ENCODE data around the gene SLC39A11. TPM values are rescaled to one million over a fixed set of nuclear protein-coding genes. Genes with fewer than 3 reads are reported as not detected.
A peak's percentile ranks its signal among the peaks of the same experiment; 100 is the strongest.

Gene SLC39A11
- total RNA-seq, 2 experiments from 2014 or later, result 17.0 to 17.3 TPM

GRCh38 chr17:73126716-73127473 lies 34.4 kb upstream of the SLC39A11 start:
- Mint-ChIP-seq H3K27me3 (no peaks in the 10 kb centered on the region), H3K36me3 (ENCODE audit: low read depth) (no peaks in the 10 kb centered on the region), H3K9me3 (no peaks in the 10 kb centered on the region), H3K4me3 (no peak overlapping the region), H3K4me1 (no peaks in the 10 kb centered on the region), H3K27ac (no peak overlapping the region)
- DNase-seq, result no peak
- ChIA-PET CTCF (interaction anchor here (0.7 to 1.1 kb wide), 2 partner anchors 13 to 30 kb away, joined by 3 read pairs; no protein-coding TSS in a partner anchor), POLR2A (no interaction called here)

GRCh38 chr17:73123606-73124320 lies 31.3 kb upstream of the SLC39A11 start:
- no peaks in the 10 kb centered on the region for H3K9me3 Mint-ChIP-seq
- no peak for DNase-seq
- no peaks in the 10 kb centered on the region for H3K36me3 Mint-ChIP-seq (ENCODE audit: low read depth)
- ChIA-PET CTCF (no interaction called here), POLR2A (no interaction called here)
- H3K27ac Mint-ChIP-seq, result no peak overlapping the region
- no peaks in the 10 kb centered on the region for H3K27me3 Mint-ChIP-seq
- no peak overlapping the region for H3K4me3 Mint-ChIP-seq
- H3K4me1 Mint-ChIP-seq, result no peaks in the 10 kb centered on the region

- ChIA-PET POLR2A (no interaction called here), CTCF (no interaction called here)
- no peaks in the 10 kb centered on the region for H3K27me3 Mint-ChIP-seq
- H3K27ac Mint-ChIP-seq, result no peak overlapping the region
- DNase-seq, result no peak
- H3K4me1 Mint-ChIP-seq, result no peaks in the 10 kb centered on the region
- H3K4me3 Mint-ChIP-seq, result no peak overlapping the region
- H3K36me3 Mint-ChIP-seq (ENCODE audit: low read depth), result no peaks in the 10 kb centered on the region
- no peaks in the 10 kb centered on the region for H3K9me3 Mint-ChIP-seq
Observed at GRCh38 chr17:73122953-73123605, 30.6 kb upstream of the SLC39A11 start.

GRCh38 chr17:73121506-73121905 lies 29.0 kb upstream of the SLC39A11 start:
- Mint-ChIP-seq H3K4me3 (no peak overlapping the region), H3K27ac (no peak overlapping the region), H3K9me3 (no peaks in the 10 kb centered on the region), H3K27me3 (no peaks in the 10 kb centered on the region), H3K36me3 (ENCODE audit: low read depth) (no peaks in the 10 kb centered on the region), H3K4me1 (no peaks in the 10 kb centered on the region)
- ChIA-PET POLR2A (no interaction called here), CTCF (no interaction called here)
- no peak for DNase-seq

- CTCF ChIA-PET, result no interaction called here
- Mint-ChIP-seq H3K4me1 (no peaks in the 10 kb centered on the region), H3K4me3 (no peak overlapping the region), H3K9me3 (no peaks in the 10 kb centered on the region), H3K27ac (no peak overlapping the region), H3K27me3 (no peaks in the 10 kb centered on the region), H3K36me3 (ENCODE audit: low read depth) (no peaks in the 10 kb centered on the region)
- POLR2A ChIA-PET, result no interaction called here
- no peak for DNase-seq
Observed at GRCh38 chr17:73119631-73120030, 27.1 kb upstream of the SLC39A11 start.

- H3K4me3 Mint-ChIP-seq, result no peak overlapping the region
- CTCF ChIA-PET, result interaction anchor here (0.7 kb wide), 1 partner anchor 41 kb away, joined by 4 read pairs; no protein-coding TSS in a partner anchor
Observed at GRCh38 chr17:73118951-73119391, 26.5 kb upstream of the SLC39A11 start.

GRCh38 chr17:73118139-73118538 lies 25.7 kb upstream of the SLC39A11 start:
- no peak overlapping the region for H3K27ac Mint-ChIP-seq
- no peaks in the 10 kb centered on the region for H3K9me3 Mint-ChIP-seq
- ChIA-PET POLR2A (no interaction called here), CTCF (no interaction called here)
- H3K27me3 Mint-ChIP-seq, result no peaks in the 10 kb centered on the region
- H3K36me3 Mint-ChIP-seq (ENCODE audit: low read depth), result no peaks in the 10 kb centered on the region
- no peak for DNase-seq
- H3K4me1 Mint-ChIP-seq, result no peaks in the 10 kb centered on the region
- H3K4me3 Mint-ChIP-seq, result no peak overlapping the region

More at GRCh38 chr17:73118951-73119391, 26.5 kb upstream of the SLC39A11 start:
- no peaks in the 10 kb centered on the region for H3K27me3 Mint-ChIP-seq
- H3K36me3 Mint-ChIP-seq (ENCODE audit: low read depth), result no peaks in the 10 kb centered on the region
- H3K27ac Mint-ChIP-seq, result no peak overlapping the region
- POLR2A ChIA-PET, result no interaction called here
- no peak for DNase-seq
- H3K9me3 Mint-ChIP-seq, result no peaks in the 10 kb centered on the region
- no peaks in the 10 kb centered on the region for H3K4me1 Mint-ChIP-seq

GRCh38 chr17:73112246-73112645 lies 19.8 kb upstream of the SLC39A11 start:
- Mint-ChIP-seq H3K27me3 (no peaks in the 10 kb centered on the region), H3K27ac (no peak overlapping the region), H3K9me3 (no peaks in the 10 kb centered on the region), H3K4me1 (no peaks in the 10 kb centered on the region), H3K4me3 (no peak overlapping the region), H3K36me3 (ENCODE audit: low read depth) (no peaks in the 10 kb centered on the region)
- DNase-seq, result no peak
- CTCF ChIA-PET, result interaction anchor here (0.7 kb wide), 1 partner anchor 18 kb away, joined by 3 read pairs; no protein-coding TSS in a partner anchor
- POLR2A ChIA-PET, result no interaction called here

- H3K27ac Mint-ChIP-seq, result no peak overlapping the region
- H3K36me3 Mint-ChIP-seq (ENCODE audit: low read depth), result no peaks in the 10 kb centered on the region
- H3K4me3 Mint-ChIP-seq, result no peak overlapping the region
- POLR2A ChIA-PET, result no interaction called here
- H3K27me3 Mint-ChIP-seq, result no peaks in the 10 kb centered on the region
- no peaks in the 10 kb centered on the region for H3K9me3 Mint-ChIP-seq
- no peaks in the 10 kb centered on the region for H3K4me1 Mint-ChIP-seq
- CTCF ChIA-PET, result no interaction called here
- no peak for DNase-seq
Observed at GRCh38 chr17:73111386-73111785, 18.9 kb upstream of the SLC39A11 start.

GRCh38 chr17:73107191-73107590 lies 14.7 kb upstream of the SLC39A11 start:
- H3K9me3 Mint-ChIP-seq, result no peaks in the 10 kb centered on the region
- no peak overlapping the region for H3K27ac Mint-ChIP-seq
- no peaks in the 10 kb centered on the region for H3K36me3 Mint-ChIP-seq (ENCODE audit: low read depth)
- no peak overlapping the region for H3K4me3 Mint-ChIP-seq
- no peak for DNase-seq
- ChIA-PET CTCF (no interaction called here), POLR2A (no interaction called here)
- H3K4me1 Mint-ChIP-seq, result no peaks in the 10 kb centered on the region
- H3K27me3 Mint-ChIP-seq, result no peaks in the 10 kb centered on the region

GRCh38 chr17:73105431-73105830 lies 12.9 kb upstream of the SLC39A11 start:
- H3K27me3 Mint-ChIP-seq, result peaks cover 1% of the 10 kb centered on the region
- no peak overlapping the region for H3K27ac Mint-ChIP-seq
- POLR2A ChIA-PET, result no interaction called here
- no peaks in the 10 kb centered on the region for H3K9me3 Mint-ChIP-seq
- CTCF ChIA-PET, result no interaction called here
- no peaks in the 10 kb centered on the region for H3K36me3 Mint-ChIP-seq (ENCODE audit: low read depth)
- DNase-seq, result no peak
- H3K4me3 Mint-ChIP-seq, result no peak overlapping the region
- H3K4me1 Mint-ChIP-seq, result no peaks in the 10 kb centered on the region

- H3K4me1 Mint-ChIP-seq, result no peaks in the 10 kb centered on the region
- ChIA-PET POLR2A (no interaction called here), CTCF (no interaction called here)
- no peaks in the 10 kb centered on the region for H3K9me3 Mint-ChIP-seq
- H3K27me3 Mint-ChIP-seq, result peaks cover 2% of the 10 kb centered on the region
- no peak overlapping the region for H3K4me3 Mint-ChIP-seq
- peak; percentile 1 for DNase-seq
- no peak overlapping the region for H3K27ac Mint-ChIP-seq
- H3K36me3 Mint-ChIP-seq (ENCODE audit: low read depth), result no peaks in the 10 kb centered on the region
Observed at GRCh38 chr17:73104450-73104849, 12.0 kb upstream of the SLC39A11 start.

- Mint-ChIP-seq H3K4me3 (no peak overlapping the region), H3K4me1 (no peaks in the 10 kb centered on the region), H3K36me3 (ENCODE audit: low read depth) (no peaks in the 10 kb centered on the region), H3K9me3 (no peaks in the 10 kb centered on the region), H3K27ac (no peak overlapping the region), H3K27me3 (peaks cover 6% of the 10 kb centered on the region)
- CTCF ChIA-PET, result no interaction called here
- no peak for DNase-seq
- POLR2A ChIA-PET, result no interaction called here
Observed at GRCh38 chr17:73103641-73104335, 11.3 kb upstream of the SLC39A11 start.

Data from activated CD4-positive, alpha-beta memory T cell treated with anti-CD3 and anti-CD28 coated beads, Interleukin-2, amount 10 ng/mL, durations not matched to agents 7 days and 5 days (primary cell).